Cerebellar nuclear complex (tissue), 1 donor: ENCODE data around the gene MAPK11.
A peak's percentile ranks its signal among the peaks of the same experiment; 100 is the strongest.

Source experiments
- DNase-seq, 2 experiments: peaks; one replicate each; lab custom pipeline; 2025; lab: John Stamatoyannopoulos, UW

Gene MAPK11

GRCh38 chr22:50248196-50249081 is 21.7 kb downstream of the MAPK11 start:
- no peak for DNase-seq

GRCh38 chr22:50247748-50248147 is 22.4 kb downstream of the MAPK11 start:
- DNase-seq, result no peak

- no peak for DNase-seq
These were observed 23.7 kb downstream of the MAPK11 start for GRCh38 chr22:50246242-50247175.

- DNase-seq, result no peak
These were observed 24.7 kb downstream of the MAPK11 start for GRCh38 chr22:50245214-50246072.

GRCh38 chr22:50244420-50245213 is 25.6 kb downstream of the MAPK11 start, which contains the start of gene TUBGCP6:
TUBGCP6 (minus strand) TSS chr22:50245023; CDS start chr22:50244459, 564 bp downstream.
- peak in 1 of 2 experiments; percentile 70 for DNase-seq

GRCh38 chr22:50243685-50244419 is 26.3 kb downstream of the MAPK11 start:
- DNase-seq, result no peak

GRCh38 chr22:50242406-50242949 is 27.7 kb downstream of the MAPK11 start:
- DNase-seq, result no peak

GRCh38 chr22:50238755-50239154 is 31.4 kb downstream of the MAPK11 start:
- no peak for DNase-seq

- DNase-seq, result no peak
These were observed 33.3 kb downstream of the MAPK11 start for GRCh38 chr22:50236731-50237409.

- no peak for DNase-seq
These were observed 37.0 kb downstream of the MAPK11 start for GRCh38 chr22:50233223-50233622.

GRCh38 chr22:50232481-50233151 is 37.6 kb downstream of the MAPK11 start:
- no peak for DNase-seq

GRCh38 chr22:50229370-50229769 is 40.8 kb downstream of the MAPK11 start:
- DNase-seq, result no peak

- DNase-seq, result no peak
These were observed 41.8 kb downstream of the MAPK11 start for GRCh38 chr22:50228366-50228765.

GRCh38 chr22:50227579-50228215 is 42.5 kb downstream of the MAPK11 start:
- DNase-seq, result no peak

GRCh38 chr22:50226875-50227165 is 43.4 kb downstream of the MAPK11 start:
- no peak for DNase-seq

- no peak for DNase-seq
These were observed 43.9 kb downstream of the MAPK11 start for GRCh38 chr22:50226063-50226874.

- DNase-seq, result no peak
These were observed 44.8 kb downstream of the MAPK11 start for GRCh38 chr22:50225200-50225969.
